GM12865 (cell line): ENCODE results near the gene PPM1D.

Source experiments
- DNase-seq: peaks from one replicate; pipeline ENCODE4 v3.0.0; 2010; ENCODE audit warnings: low read depth
- H3K4me3 ChIP-seq: 2 replicates; pipeline ENCODE4 v1.5.1; 2011; ENCODE audit warnings: mild to moderate bottlenecking, low read depth, low read length, control low read depth
- CTCF ChIP-seq: IDR thresholded peaks from 2 replicates; pipeline ENCODE4 v1.5.1; 2011; ENCODE audit warnings: low read length, control low read depth, low read depth, inconsistent platforms; ENCODE audit not compliant: insufficient read depth; ENCODE audit errors: missing control alignments

The PPM1D gene

DNA sequence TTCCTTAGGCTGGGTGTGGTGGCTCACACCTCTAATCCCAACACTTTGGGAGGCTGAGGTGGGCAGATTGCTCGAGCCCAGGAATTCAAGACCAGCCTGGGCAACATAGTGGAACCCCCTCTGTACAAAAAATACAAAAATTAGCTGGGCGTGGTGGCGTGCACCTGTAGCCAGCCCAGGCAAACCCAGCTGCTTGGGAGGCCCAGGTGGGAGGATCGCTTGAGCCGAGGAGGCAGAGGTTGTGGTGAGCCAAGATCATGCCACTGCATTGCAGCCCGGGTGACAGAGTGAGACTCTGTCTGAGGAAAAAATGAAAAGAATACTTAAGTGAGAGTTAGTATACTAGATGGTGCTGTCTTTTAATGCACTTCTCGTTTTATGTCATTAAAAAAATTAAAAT, 15.1 kb downstream of the PPM1D start:
- DNase-seq: no peak
- no peak for TF ChIP-seq CTCF
- no peak overlapping the region for H3K4me3 ChIP-seq

GRCh38 chr17:60615840-60616239, 15.8 kb downstream of the PPM1D start:
- no peak for TF ChIP-seq CTCF
- no peak overlapping the region for H3K4me3 ChIP-seq
- no peak for DNase-seq

GRCh38 chr17:60618080-60618479, 18.1 kb downstream of the PPM1D start:
- H3K4me3 ChIP-seq: no peak overlapping the region
- TF ChIP-seq CTCF: no peak
- no peak for DNase-seq

DNA sequence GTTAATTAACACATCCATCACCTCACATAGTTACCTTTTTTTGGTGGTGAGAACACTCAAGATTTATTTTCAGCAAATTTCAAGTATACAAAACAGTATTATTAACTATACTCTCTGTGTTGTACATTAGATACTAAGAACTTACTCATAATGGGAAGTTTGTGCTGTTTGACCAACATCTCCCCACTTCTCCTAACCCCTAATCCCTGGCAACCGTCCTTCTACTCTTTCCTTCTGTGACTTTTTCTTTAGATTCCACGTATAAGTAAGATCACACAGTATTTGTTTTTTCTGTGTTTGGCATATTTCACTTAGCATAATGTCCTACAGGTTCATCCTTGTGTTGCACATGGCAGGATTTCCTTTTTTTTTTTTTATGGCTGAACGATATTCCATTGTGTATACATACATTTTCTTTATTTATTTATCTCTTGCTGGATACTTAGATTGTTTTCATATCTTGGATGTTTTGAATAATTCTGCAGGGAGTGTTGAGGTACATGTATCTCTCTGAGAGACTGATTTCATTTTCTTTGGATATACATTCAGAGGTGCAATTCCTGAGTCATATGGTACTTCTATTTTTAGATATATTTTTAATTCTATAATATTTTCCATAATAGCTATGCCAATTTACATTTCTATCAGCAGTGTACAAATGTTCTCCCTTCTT, 19.0 kb downstream of the PPM1D start:
- no peak for DNase-seq
- no peak overlapping the region for H3K4me3 ChIP-seq
- TF ChIP-seq CTCF: no peak

DNA sequence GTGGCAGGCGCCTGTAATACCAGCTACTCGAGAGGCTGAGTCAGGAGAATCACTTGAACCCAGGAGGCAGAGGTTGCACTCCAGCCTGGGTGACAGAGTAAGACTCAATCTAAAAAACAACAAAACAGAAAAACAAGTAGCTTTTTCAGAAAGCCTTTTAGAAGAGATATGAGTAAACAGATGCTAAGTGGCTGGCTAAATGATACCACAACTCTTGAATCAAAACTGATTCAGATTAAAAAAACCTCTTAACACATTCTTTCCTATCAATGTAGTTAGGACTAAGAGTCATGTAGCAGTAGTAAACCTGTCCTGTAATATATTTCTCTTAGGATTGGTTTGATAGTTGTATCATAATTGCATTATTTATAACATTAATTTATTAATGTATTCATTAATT, 23.0 kb downstream of the PPM1D start:
- no peak for TF ChIP-seq CTCF
- H3K4me3 ChIP-seq: no peak overlapping the region

DNA sequence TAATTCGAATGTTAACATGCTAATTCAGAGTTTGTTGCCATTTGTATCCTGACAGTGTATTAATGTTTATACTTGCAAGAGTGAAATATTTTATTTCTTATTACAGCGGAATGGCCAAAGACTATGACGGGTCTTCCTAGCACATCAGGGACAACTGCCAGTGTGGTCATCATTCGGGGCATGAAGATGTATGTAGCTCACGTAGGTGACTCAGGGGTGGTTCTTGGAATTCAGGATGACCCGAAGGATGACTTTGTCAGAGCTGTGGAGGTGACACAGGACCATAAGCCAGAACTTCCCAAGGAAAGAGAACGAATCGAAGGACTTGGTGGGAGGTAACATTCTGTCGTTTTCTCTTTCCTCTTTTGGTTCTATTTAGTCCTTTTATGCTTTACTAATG, 23.4 kb downstream of the PPM1D start:
- H3K4me3 ChIP-seq: no peak overlapping the region
- no peak for TF ChIP-seq CTCF
- no peak for DNase-seq

More for the DNA sequence above, 23.0 kb downstream of the PPM1D start:
- DNase-seq: no peak

GRCh38 chr17:60627124-60627523, 27.1 kb downstream of the PPM1D start:
- TF ChIP-seq CTCF: no peak
- no peak overlapping the region for H3K4me3 ChIP-seq
- DNase-seq: no peak
